Measurements from ENCODE around the gene ZMAT2.
A peak's percentile ranks its signal among the peaks of the same experiment; 100 is the strongest.

Gene ZMAT2

DNA sequence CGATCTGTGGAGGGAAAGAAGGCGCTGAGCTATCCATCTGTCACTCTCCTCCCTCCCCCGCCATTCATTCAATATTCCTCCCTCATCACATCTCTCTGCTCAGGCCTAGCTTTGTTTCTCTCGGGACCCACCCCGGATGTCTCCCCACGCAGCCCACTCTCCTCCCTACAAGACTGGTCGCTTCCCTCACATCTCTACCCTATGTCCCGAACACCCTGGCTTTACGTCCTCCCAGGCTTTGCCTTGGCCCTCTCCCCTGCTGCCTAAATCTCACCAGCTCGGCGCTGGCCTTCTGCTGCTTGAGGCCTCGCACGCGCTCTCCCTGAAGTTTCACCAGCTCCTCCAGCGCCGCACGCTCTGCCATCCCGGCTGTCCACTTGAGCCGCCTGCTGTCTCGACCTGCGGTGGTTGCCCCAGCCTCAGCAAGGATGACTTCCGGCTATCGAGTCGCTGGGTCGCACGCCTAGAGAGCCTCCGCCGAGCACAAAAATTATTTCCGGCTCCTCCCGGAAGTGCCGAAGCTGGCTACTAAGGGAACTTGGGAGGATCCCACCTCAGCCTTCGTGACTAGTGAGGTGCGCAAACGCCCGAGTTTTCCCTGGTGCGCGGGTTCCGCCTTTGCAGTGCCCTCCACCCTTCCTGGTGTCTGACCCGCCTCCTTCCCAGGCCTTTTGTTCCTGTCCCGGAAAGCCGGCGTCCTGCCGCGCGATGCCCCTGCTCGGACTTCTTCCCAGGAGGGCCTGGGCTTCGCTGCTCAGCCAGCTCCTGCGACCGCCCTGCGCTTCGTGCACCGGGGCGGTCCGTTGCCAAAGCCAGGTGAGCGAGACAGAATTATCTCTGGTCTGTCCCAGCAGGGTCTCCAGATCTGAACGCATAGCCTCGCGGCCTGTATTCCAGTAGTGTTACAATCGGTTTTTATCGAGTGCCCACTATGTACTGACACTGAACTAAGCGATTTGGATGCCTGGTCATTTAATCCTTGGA is 9.0 kb upstream of the ZMAT2 start, which contains the start of the genes HARS1 and HARS2 (continued):
- TF ChIP-seq ZNF146 (tag by site-specific recombination; IDR thresholded peaks at IDR 0.05) (no peak), ZNF341 (tag by site-specific recombination; IDR thresholded peaks at IDR 0.05; ENCODE audit: low read depth) (peak; percentile 67), ZNF704 (tag by site-specific recombination; IDR thresholded peaks at IDR 0.05) (no peak), ZNF426 (tag by site-specific recombination; IDR thresholded peaks at IDR 0.05) (no peak), ZNF2 (tag by site-specific recombination; IDR thresholded peaks at IDR 0.05) (peak; percentile 80; the same call in 1 of the 2 replicates), MEIS1 (CRISPR knock-in tag; IDR thresholded peaks at IDR 0.05; ENCODE audit: borderline replicate concordance) (no peak), ZNF324 (tag by site-specific recombination; IDR thresholded peaks at IDR 0.05) (peak; percentile 70), YY1 (tag by site-specific recombination; IDR thresholded peaks at IDR 0.05) (no peak), ZNF645 (tag by site-specific recombination; IDR thresholded peaks at IDR 0.05) (no peak), ZNF174 (tag by site-specific recombination; IDR thresholded peaks at IDR 0.05) (no peak), YY2 (tag by site-specific recombination; IDR thresholded peaks at IDR 0.05) (peak; percentile 58; the same call in 1 of the 2 replicates), ZNF580 (tag by site-specific recombination; IDR thresholded peaks at IDR 0.05) (0 out of 2 replicates have a peak, but pooled peaks have one; percentile 53), GLIS1 (tag by site-specific recombination; IDR thresholded peaks at IDR 0.05) (0 out of 2 replicates have a peak, but pooled peaks have one; percentile 36), ZNF112 (tag by site-specific recombination; IDR thresholded peaks at IDR 0.05) (no peak), OVOL3 (tag by site-specific recombination; IDR thresholded peaks at IDR 0.05) (peak; percentile 7; the same call in 1 of the 2 replicates), ZBTB17 (tag by site-specific recombination; IDR thresholded peaks at IDR 0.05) (peak; percentile 98), ZIC2 (tag by site-specific recombination; IDR thresholded peaks at IDR 0.05) (peak; percentile 67), ZFP41 (tag by site-specific recombination; IDR thresholded peaks at IDR 0.05; ENCODE audit: borderline replicate concordance) (0 out of 2 replicates have a peak, but pooled peaks have one; percentile 18), ZSCAN30 (tag by site-specific recombination; IDR thresholded peaks at IDR 0.05) (peak; percentile 63; the same call in 1 of the 2 replicates)
- TF ChIP-seq, protein P1, sequence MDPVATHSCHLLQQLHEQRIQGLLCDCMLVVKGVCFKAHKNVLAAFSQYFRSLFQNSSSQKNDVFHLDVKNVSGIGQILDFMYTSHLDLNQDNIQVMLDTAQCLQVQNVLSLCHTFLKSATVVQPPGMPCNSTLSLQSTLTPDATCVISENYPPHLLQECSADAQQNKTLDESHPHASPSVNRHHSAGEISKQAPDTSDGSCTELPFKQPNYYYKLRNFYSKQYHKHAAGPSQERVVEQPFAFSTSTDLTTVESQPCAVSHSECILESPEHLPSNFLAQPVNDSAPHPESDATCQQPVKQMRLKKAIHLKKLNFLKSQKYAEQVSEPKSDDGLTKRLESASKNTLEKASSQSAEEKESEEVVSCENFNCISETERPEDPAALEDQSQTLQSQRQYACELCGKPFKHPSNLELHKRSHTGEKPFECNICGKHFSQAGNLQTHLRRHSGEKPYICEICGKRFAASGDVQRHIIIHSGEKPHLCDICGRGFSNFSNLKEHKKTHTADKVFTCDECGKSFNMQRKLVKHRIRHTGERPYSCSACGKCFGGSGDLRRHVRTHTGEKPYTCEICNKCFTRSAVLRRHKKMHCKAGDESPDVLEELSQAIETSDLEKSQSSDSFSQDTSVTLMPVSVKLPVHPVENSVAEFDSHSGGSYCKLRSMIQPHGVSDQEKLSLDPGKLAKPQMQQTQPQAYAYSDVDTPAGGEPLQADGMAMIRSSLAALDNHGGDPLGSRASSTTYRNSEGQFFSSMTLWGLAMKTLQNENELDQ (tag by site-specific recombination; IDR thresholded peaks at IDR 0.05; ENCODE audit: low read depth): no peak
- TF ChIP-seq, protein P2, sequence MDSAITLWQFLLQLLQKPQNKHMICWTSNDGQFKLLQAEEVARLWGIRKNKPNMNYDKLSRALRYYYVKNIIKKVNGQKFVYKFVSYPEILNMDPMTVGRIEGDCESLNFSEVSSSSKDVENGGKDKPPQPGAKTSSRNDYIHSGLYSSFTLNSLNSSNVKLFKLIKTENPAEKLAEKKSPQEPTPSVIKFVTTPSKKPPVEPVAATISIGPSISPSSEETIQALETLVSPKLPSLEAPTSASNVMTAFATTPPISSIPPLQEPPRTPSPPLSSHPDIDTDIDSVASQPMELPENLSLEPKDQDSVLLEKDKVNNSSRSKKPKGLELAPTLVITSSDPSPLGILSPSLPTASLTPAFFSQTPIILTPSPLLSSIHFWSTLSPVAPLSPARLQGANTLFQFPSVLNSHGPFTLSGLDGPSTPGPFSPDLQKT (IDR thresholded peaks at IDR 0.05; ENCODE audit: borderline replicate concordance, low read depth, low read length): no peak; the same call in 1 of the 2 replicates

Data from HEK293 (cell line).